ENCODE data around the gene PXK.

GRCh38 chr3:58356054-58356453 lies 23.4 kb downstream of the PXK start:
- TF ChIP-seq POLR2AphosphoS5 (IDR thresholded peaks at IDR 0.05): no peak
- TF ChIP-seq CTCF (IDR thresholded peaks at IDR 0.05): no peak
- TF ChIP-seq EP300 (IDR thresholded peaks at IDR 0.05): no peak
